Fibroblast of the conjunctiva (primary cell): ENCODE data around the gene PLEKHS1.
"Not testable (repeated sequence)": the region's sequence is repeated elsewhere in the genome, so short reads cannot be mapped to it uniquely, and the experiment has no call there.

Source experiments
- DNase-seq: peaks from one replicate; pipeline ENCODE4 v3.0.0-alpha.2; 2010; ENCODE audit warnings: low read depth

Gene PLEKHS1

GRCh38 chr10:113742466-113742865, 9.0 kb upstream of the PLEKHS1 start:
- no peak for DNase-seq

- DNase-seq, result no peak
Observed at GRCh38 chr10:113743594-113743993, 7.9 kb upstream of the PLEKHS1 start.

GRCh38 chr10:113745374-113745773, 6.1 kb upstream of the PLEKHS1 start:
- DNase-seq, result no peak

GRCh38 chr10:113746217-113746957, 5.1 kb upstream of the PLEKHS1 start:
- no peak for DNase-seq

GRCh38 chr10:113752553-113752952, 1.1 kb downstream of the PLEKHS1 start:
- DNase-seq, result no peak

- DNase-seq, result no peak
Observed at GRCh38 chr10:113753020-113753692, 1.7 kb downstream of the PLEKHS1 start.

GRCh38 chr10:113754125-113754524, 2.6 kb downstream of the PLEKHS1 start:
- DNase-seq, result no peak

GRCh38 chr10:113754768-113755167, 3.3 kb downstream of the PLEKHS1 start:
- no peak for DNase-seq

GRCh38 chr10:113756940-113757543, 5.6 kb downstream of the PLEKHS1 start:
- DNase-seq, result no peak

GRCh38 chr10:113762083-113762482, 10.6 kb downstream of the PLEKHS1 start:
- DNase-seq, result no peak

GRCh38 chr10:113764582-113764981, 13.1 kb downstream of the PLEKHS1 start:
- no peak for DNase-seq

- no peak for DNase-seq
Observed at GRCh38 chr10:113765910-113766309, 14.4 kb downstream of the PLEKHS1 start.

- no peak for DNase-seq
Observed at GRCh38 chr10:113767222-113767621, 15.7 kb downstream of the PLEKHS1 start.

GRCh38 chr10:113770346-113770745, 18.9 kb downstream of the PLEKHS1 start:
- no peak for DNase-seq

GRCh38 chr10:113771131-113771530, 19.6 kb downstream of the PLEKHS1 start:
- DNase-seq, result not testable (repeated sequence)

GRCh38 chr10:113775686-113776294, 24.3 kb downstream of the PLEKHS1 start:
- no peak for DNase-seq

GRCh38 chr10:113776553-113776952, 25.1 kb downstream of the PLEKHS1 start:
- DNase-seq, result no peak

- no peak for DNase-seq
Observed at GRCh38 chr10:113780681-113781250, 29.3 kb downstream of the PLEKHS1 start.

- DNase-seq, result no peak
Observed at GRCh38 chr10:113782367-113782766, 30.9 kb downstream of the PLEKHS1 start.

- DNase-seq, result no peak
Observed at GRCh38 chr10:113782986-113783704, 31.7 kb downstream of the PLEKHS1 start.

- DNase-seq, result peak; percentile 90
Observed at GRCh38 chr10:113788604-113789083, 37.2 kb downstream of the PLEKHS1 start.

GRCh38 chr10:113791691-113792090, 40.2 kb downstream of the PLEKHS1 start:
- DNase-seq, result no peak
